HG02970 (cell line): ENCODE results near the gene COX8A.
A peak's percentile ranks its signal among the peaks of the same experiment; 100 is the strongest.
"Not testable (repeated sequence)": the region's sequence is repeated elsewhere in the genome, so short reads cannot be mapped to it uniquely, and the experiment has no call there.

ENCODE experiments used
- ATAC-seq: cut with Tn5 transposase; IDR thresholded peaks from one replicate; pipeline ENCODE4 v1.9.1; 2021; ENCODE audit warnings: mild to moderate bottlenecking, moderate library complexity, moderate number of reproducible peaks; ENCODE audit not compliant: unreplicated experiment, low FRiP score

Gene COX8A

DNA sequence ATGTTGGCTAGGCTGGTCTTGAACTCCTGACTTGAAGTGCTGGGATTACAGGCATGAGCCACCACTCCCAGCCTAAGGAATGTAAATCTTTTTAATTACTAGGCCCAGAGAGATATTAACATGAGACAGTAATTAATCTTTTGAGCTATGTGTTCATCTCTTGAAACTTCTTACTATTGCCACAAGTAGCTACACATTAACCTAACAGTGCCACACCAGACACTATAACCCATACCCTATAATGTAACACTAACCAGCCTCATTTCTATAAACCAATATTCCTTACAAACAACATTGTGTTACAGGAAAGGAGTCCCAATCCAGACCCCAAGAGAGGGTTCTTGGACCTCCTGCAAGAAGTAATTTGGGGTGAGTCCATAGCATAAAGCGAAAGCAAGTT, 8.0 kb upstream of the COX8A start:
- no peak for ATAC-seq

DNA sequence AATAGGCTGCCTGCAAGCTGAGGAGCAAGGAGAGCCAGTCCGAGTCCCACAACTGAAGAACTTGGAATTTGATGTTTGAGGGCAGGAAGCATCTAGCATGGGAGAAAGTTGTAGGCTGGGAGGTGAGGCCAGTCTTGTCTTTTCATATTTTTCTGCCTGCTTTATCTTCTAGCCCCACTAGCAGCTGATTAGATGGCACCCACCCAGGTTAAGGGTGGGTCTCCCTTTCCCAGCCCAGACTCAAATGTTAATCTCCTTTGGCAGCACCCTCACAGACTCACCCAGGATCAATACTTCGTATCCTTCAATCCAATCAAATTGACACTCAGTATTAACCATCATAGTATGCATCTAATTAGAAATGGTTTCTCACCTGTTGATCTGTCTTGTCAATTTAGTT, 5.0 kb upstream of the COX8A start:
- ATAC-seq: no peak

DNA sequence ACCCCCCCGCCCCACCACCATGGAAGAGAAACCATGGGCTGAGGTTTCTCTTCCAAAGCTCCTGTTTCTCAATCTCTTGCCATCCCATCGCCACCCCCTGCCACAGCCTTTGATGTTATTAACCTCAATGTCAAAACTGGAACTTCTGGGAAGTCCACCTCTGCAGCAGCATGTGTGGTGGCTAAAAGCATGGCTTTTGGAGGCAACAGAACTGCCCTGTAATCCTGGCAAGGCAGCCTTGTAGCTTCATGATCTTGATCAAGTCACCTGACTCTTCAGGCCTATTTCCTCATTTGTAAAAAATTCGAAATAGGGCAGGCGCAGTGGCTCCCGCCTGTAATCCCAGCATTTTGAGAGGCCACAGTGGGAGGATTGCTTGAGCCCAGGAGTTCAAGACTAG, 3.5 kb upstream of the COX8A start:
- ATAC-seq: no peak

DNA sequence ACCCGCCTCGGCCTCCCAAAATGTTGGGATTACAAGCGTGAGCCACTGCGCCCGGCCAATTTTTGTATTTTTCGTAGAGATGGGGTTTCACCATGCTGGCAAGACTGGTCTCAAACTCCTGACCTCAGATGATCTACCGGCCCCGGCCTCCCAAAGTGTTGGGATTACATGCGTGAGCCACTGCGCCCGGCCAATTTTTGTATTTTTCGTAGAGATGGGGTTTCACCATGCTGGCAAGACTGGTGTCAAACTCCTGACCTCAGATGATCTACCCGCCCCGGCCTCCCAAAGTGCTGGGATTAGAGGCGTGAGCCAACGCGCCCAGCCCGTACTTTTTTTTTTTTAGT, 535 bp upstream of the COX8A start:
- not testable (repeated sequence) for ATAC-seq

DNA sequence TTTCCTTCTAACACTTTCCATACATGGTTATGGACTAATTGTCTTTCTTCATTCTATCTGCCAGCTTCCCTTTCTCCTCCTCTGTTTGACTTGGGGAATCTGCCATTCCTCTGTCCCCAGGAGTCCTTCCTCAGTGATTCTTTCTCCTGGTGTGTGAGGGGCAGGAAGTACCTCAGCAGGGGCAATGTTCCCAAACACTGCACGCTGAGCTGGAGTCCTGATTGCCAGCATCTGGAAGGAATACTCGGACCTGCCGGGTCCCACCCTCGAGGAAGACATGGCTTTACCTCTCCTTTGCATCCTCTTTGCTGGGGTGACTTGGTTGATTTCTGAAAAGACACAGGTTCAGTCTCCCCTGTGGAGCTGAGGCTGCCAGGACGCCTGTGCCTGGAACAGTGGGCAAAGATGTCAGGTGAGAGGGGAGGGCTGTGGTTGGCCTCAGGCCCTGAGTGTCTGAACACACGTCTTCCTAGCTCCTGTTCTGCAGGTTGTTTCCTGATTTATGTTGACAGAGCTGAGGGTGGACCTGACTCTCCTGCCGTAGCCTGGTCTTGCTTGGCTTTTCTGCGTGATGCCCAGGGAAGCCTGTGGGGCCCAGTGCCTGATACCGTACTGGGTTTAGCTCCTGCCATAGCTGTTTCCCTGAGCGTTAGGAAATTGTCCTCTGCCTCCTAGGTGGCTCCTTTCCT, 4.3 kb downstream of the COX8A start:
- no peak for ATAC-seq

DNA sequence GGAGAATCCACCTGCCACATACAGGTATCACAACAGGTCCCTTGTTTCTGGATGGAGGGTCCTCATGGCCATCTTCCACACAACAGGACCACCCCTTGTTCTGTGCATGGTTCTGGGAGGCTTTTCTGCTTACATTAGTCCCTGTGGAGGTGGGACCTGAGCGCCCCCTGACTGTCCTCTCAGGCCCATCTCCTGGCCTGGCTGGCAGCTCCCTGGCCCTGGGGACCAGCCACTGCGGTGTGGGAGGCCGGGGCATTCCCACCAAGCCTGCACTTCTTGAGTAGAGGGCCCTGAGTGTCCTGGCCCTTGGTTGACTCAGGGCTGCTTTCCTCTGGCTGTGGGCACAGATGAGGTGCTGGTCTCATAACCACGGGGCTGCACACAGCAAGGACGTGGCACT, 5.0 kb downstream of the COX8A start:
- ATAC-seq: no peak

DNA sequence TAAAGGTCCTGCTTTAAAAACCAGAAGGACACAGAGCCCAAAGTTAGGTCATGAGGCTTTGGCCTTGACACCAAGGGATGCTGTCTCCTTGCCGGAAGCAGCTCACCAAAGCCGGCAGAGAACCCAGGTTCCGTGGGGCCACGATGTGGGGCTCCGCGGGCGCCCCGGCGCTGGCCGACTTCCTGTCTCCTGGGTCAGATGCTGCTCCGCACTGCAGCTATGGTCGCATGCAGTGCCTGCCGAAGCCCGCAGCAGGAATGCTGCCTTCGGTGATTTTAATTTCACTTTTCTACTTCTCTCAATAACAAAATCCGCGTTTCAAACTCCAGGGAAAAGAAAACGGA, 11.4 kb downstream of the COX8A start:
- ATAC-seq: no peak

DNA sequence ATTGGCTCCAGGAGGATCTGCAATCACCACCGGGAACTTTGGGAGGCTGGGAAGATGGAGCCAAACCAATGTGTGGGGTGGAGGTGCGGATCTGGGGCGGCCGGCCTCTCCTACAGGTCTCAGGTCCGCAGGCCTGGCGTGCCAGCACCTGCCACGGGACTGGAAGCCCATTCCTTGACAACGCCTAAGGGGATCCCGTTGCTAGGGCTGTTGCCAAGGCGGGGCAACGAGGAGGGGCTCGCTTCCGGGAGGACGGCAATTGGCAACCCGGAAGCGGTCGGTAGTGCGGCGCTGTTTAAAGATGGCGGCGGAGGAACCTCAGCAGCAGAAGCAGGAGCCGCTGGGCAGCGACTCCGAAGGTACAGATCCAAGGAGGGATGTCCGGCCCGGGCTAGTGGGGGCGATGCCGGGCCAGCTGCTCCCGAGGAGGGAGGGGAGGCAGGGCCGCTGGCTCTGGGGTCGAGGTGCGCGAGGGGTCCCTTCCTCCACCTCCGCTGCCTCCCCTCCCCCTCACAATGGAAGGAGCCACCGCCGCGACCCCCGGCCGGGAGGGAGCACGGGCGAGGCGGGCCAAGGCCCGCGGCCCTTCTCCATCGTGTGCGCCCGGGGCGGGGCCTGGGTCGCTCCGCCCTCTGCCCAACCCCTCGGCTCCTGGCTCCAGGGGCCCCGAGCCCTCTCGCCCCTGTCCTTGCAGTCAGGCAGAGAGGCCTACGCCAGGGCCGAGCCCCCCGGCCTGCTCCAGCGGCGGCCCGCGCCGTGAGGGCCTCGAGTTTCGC, 11.9 kb downstream of the COX8A start, which contains the start of gene OTUB1:
OTUB1 (plus strand) TSS at position 283 of the 776 bp plus-strand sequence; CDS start at position 302, 19 bp downstream.
- peak; percentile 68 for ATAC-seq

DNA sequence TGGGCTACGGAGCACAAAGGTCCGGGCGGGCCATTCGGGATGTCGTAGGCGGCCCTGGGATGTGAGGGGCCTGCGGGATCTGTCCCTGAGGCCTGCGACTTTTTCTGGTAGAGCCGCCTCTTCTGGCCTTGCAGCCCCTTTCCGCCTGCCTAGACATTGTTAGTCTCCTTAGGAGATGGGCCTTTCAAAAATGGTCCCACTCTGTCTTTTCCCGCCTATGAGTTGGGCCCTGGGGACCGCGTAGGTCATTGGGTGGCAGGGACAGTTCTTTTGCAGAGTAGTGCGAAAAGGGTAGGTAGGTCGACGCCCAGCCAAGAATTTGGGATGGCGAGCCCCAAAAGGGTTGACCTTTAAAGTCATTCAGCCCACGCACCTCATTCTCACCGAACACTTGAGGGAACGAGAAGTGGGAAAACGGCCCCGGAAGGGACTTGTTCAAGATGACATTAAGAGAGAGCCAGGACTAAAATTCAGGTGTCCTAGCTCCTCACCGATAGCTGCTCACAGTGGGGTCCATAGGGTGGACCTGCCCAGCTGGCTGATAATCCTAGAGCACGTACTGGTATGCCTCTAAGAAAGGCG, 12.6 kb downstream of the COX8A start:
- ATAC-seq: no peak

DNA sequence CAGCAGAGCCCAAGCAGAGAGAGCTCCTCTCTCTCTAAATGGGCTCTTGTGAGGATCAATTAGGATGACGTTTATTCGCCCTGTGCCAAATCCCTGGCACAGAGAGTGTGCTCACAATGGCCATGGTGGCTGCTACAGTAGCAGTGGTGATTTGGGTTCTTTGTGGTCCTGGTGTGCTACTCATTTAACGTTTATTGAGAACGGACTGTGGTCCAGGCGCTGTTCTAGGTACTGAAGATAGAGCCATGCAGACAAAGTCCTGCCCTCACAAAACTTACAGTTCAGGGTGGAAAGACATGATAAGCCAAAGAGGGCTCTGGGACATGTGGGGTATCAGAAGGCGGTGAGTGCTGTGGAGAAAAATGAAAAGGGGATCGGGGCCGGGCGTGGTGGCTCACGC, 17.1 kb downstream of the COX8A start:
- no peak for ATAC-seq

DNA sequence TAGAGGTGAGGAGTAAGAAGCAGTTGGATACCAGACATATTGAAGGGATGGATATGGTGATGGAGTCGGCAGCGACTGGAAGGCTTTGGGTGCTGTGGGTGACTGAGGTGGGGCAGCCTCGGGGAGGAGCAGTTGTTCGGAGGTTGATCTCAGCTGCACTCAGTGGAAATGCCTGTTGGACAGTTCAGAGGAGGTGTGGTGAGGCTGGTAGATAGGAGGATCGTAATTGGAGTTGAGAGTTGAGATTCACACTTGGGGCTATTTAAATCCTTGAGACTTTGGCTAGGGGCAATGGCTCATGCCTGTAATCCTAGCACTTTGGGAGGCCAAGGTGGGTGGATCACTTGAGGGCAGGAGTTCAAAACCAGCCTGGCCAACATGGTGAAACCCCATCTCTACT, 18.7 kb downstream of the COX8A start:
- no peak for ATAC-seq

DNA sequence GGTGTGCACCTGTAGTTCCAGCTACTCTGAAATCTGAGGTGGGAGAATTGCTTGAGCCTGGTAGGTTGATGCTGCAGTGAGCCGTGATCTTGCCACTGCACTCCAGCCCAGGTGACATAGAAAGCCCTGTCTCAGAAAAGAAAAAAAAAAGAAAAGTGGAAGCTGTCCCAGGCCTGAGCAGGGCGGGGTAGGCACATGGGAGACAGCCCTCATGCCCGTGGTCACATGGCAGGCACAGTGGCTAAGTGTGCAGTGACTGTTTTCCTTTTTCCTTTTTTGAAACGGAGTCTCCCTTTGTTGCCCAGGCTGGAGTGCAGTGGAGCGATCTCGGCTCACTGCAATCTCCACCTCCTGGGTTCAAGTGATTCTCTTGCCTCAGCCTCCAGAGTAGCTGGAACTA, 19.6 kb downstream of the COX8A start:
- ATAC-seq: no peak

DNA sequence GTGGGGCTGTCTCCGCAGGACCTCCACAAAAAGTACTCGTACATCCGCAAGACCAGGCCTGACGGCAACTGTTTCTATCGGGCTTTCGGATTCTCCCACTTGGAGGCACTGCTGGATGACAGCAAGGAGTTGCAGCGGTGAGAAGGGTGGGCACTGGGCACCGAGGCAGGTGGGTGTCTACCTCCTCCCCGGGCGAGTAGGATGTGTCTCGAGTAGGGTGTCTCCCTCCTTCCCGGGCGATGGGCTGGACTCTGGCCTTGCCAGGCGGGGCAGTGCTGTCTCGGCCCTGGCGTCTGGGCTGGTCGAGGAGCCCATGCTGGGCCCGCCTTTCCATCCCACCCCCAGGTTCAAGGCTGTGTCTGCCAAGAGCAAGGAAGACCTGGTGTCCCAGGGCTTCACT, 22.1 kb downstream of the COX8A start:
- ATAC-seq: no peak

DNA sequence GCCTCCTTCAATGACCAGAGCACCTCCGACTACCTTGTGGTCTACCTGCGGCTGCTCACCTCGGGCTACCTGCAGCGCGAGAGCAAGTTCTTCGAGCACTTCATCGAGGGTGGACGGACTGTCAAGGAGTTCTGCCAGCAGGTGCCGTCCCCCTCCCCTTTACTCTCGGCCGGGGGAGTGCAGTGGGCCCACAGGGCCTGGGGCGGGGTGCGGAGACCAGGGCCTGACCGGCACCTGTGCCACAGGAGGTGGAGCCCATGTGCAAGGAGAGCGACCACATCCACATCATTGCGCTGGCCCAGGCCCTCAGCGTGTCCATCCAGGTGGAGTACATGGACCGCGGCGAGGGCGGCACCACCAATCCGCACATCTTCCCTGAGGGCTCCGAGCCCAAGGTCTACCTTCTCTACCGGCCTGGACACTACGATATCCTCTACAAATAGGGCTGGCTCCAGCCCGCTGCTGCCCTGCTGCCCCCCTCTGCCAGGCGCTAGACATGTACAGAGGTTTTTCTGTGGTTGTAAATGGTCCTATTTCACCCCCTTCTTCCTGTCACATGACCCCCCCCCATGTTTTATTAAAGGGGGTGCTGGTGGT, 22.8 kb downstream of the COX8A start:
- no peak for ATAC-seq

DNA sequence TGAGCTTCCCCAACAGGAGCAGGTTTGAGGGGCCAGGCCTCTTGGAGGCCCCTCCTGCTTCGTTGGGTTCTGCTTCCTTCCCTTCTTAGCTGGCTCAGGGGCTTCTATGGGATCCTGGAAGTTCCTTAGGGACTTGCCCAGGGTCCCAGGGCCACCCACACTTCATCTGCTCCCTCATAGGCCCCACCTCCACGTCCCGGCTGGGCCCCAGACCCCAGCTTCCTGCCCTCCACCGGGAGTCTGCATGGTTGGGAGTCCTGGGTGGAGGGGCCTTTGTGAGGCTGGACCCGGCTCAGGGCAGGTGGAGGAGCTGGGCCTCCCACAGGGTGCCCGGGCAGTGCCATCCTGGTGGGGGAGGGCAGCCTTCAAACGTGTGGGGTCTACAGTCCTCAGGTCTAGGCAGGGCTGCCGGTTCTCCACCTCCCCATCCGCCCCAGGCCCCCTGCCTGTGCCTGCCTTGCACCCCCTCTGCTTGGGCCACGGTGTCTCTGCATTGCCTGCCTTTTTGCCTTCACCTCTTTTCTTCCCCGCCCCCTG, 23.4 kb downstream of the COX8A start:
- no peak for ATAC-seq

DNA sequence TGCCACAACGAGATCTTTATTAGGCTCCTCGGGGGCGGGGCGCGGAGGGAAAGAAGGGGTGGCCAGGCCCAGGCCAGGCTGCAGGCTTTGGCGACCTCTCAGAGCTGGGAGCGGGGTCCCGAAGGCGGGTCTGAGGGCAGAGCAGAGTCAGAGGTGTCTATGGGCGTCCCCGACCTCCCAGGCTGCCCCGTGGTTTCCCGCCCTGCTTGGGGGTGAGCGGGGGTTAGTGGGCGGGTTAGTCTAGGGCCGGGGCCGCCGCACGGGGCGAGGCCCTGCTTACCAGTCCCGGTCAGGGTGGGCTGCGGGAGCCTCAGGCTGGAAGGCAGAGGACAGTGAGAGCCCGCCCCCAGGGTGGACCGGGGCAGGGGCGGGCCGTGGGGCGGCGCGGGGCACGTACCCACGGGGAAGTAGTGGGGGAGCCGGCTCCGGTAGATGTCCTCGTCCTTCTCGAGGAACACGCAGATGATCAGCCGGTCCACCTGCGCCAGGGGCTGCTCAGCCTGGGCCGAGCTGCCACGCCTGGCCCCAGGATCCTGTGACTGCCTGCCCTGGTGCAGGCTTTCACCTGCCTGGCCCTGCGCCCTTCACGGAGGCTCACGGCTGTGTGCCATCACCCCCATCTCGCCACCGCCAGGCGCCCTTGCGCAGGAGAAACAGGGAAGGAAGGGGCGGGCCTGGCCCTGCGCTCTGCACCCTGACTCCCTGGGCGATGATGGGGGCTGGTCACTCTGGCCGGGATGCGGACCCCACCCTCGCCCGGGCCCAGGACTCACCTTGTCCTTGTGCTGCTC, 24.3 kb downstream of the COX8A start:
- no peak for ATAC-seq

DNA sequence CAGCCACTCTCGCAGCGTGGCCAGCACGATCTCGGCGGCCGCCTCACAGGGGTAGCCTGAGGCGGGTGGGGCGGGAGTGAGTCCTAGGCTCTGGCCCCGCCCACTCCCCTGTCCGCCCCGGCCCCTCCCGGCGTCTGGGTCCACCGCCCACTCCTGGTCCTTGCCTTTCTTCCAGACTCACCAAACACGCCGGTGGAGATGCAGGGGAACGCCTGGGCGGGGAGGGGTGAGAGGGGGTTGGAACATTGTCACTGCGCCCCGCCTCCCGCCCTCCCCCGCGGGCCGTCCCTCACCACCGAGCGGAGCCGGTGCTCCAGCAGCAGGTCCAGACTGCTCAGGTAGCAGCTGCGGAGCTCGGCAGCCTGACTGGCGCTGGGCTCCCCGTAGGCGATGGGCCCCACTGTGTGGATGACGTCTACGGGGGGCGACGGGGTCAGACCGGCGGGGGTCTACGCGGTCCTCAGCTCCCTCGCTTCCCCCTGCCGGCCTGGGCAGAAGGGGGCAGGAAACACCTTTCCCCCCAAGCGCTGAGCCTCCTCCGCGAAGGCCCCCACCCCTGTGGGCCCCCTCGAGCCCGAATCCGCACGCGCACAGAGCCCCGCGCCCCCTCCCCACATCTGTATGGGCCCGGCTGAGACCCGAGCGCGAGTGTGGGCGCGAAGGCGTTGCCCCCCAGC, 25.1 kb downstream of the COX8A start:
- no peak for ATAC-seq

DNA sequence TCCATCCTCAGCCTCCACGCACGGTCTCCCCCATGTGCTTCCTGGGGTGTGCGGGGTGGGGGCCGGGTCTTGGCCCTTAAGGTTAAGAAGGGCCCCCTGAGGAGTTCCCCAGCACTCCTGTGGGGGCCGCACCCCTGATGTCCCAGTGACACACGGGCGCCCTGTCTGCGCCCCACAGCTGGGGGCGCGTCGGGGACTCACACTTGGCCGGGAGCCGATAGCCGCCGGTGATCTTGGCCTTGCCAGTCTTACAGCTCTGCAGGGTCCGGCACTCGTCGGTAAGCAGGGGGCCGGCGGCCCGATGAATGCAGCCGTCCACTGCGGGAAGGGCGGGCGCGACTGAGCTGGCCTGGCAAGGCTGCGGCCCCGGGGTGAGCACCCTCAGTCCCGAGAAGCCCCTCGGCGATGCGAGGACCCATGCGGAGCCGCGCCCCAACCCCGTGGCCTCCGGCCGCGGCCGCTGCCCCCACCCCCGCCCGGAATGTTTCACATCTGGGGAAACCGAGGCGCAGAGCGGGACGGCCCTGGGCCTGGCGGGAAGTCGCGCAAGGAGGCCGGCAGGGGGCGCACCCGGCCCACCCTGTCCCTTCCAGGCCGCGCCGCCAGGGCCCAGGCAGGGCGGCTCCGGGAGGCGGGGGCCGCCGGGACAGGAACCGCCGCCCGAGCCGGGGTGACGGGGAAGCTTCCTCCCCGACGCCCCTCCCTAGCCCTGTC, 25.8 kb downstream of the COX8A start:
- ATAC-seq: peak; percentile 49

DNA sequence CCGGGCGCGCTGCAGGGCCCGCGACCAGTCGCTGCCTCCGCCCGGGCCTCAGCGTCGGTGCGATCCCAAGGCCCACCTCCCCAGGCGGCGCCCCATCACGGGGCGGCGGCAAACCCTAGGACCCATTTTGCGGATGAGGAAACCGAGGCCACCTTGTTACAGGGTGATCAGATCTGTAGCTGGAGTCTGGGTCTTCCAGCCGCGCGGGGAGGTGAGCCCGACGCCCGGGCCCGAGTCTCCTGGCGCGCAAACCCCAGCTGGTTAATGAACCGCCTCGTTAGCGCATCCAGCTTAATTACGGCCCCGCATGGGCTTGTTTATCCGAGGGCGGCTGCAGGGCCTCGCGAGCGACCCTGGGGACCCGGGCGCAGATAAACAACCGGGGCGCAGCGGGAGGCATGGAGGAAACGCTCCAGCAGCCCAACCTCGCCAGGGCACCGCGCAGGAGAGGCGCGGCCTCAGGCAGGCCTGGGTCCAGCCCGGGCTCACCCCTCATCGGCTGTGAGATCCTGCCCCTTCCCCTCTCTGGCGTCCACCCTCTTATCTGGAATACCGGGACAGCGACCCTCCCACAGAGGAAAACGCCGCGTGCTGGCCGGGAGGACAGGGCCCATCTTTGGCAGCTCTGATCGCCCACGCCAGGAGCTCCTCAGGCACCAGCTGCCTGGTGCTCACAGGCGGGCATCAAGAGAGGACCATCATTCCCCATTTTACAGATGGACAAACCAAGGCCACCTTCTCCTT, 26.5 kb downstream of the COX8A start:
- ATAC-seq: no peak
